ENCODE results near the gene COG5. TPM values are rescaled to one million over a fixed set of nuclear protein-coding genes. Genes with fewer than 3 reads are reported as not detected.

Gene COG5
- total and polyA plus RNA-seq, 9 of the 15 experiments (the other 6 are each of a cell fraction or from before 2014, with no cell fraction given): 15.3 to 75.1 (median 56.4) TPM

DNA sequence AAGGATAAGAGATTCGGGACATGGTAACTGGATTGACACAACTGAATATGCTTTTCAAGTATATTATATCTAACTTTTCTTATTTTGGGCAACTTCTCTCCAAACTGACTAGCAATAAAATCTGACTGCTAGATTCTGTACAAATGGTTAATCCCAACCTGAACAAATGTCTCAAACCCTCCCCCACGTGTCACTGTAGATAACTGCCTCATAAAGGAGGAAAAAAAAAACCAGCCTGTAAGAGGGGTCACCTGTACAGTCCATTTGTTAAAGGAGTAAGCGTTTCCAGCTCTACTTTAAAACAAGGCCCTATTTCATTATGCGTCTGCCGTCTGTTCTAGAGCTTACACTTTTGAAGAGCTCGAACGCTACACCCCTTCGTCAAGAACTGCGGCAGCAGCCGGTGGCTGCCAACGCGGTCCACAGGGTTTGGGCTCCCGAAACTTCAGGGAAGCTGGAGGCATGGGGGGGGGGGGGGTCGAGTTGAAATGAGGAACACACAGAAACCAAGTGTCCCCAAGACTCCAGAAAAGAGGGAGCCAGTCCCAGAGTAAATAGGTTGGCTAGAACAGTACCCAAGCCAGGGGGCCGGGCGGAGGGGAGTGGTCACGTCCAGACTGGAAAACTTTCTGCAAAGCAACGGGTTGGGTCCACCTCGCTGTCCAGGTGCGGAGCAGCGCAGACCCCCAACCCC is 492 bp downstream of the COG5 start (continued):
- TF ChIP-seq, protein P1, sequence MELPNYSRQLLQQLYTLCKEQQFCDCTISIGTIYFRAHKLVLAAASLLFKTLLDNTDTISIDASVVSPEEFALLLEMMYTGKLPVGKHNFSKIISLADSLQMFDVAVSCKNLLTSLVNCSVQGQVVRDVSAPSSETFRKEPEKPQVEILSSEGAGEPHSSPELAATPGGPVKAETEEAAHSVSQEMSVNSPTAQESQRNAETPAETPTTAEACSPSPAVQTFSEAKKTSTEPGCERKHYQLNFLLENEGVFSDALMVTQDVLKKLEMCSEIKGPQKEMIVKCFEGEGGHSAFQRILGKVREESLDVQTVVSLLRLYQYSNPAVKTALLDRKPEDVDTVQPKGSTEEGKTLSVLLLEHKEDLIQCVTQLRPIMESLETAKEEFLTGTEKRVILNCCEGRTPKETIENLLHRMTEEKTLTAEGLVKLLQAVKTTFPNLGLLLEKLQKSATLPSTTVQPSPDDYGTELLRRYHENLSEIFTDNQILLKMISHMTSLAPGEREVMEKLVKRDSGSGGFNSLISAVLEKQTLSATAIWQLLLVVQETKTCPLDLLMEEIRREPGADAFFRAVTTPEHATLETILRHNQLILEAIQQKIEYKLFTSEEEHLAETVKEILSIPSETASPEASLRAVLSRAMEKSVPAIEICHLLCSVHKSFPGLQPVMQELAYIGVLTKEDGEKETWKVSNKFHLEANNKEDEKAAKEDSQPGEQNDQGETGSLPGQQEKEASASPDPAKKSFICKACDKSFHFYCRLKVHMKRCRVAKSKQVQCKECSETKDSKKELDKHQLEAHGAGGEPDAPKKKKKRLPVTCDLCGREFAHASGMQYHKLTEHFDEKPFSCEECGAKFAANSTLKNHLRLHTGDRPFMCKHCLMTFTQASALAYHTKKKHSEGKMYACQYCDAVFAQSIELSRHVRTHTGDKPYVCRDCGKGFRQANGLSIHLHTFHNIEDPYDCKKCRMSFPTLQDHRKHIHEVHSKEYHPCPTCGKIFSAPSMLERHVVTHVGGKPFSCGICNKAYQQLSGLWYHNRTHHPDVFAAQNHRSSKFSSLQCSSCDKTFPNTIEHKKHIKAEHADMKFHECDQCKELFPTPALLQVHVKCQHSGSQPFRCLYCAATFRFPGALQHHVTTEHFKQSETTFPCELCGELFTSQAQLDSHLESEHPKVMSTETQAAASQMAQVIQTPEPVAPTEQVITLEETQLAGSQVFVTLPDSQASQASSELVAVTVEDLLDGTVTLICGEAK (IDR thresholded peaks at IDR 0.05): peak; percentile 13; the same call in 1 of the 2 replicates
- TF ChIP-seq, protein P1 (CRISPR knock-in tag; IDR thresholded peaks at IDR 0.05): no peak
- TF ChIP-seq ZFP36 (IDR thresholded peaks at IDR 0.05; ENCODE audit: low read depth, low read length, partially characterized antibody) (no peak), ZNF77 (CRISPR knock-in tag; IDR thresholded peaks at IDR 0.05) (no peak), PRMT5 (CRISPR knock-in tag; IDR thresholded peaks at IDR 0.05) (no peak), ZNF764 (CRISPR knock-in tag; IDR thresholded peaks at IDR 0.05; ENCODE audit: low read depth) (no peak), ZNF165 (CRISPR knock-in tag; IDR thresholded peaks at IDR 0.05; ENCODE audit: borderline replicate concordance) (0 out of 2 replicates have a peak, but pooled peaks have one; percentile 19), MXI1 (IDR thresholded peaks at IDR 0.05; ENCODE audit: low read depth, low read length) (peak; percentile 31; the same call in 1 of the 2 replicates), SETDB1 (IDR thresholded peaks at IDR 0.05; ENCODE audit: low read length) (no peak), SAFB2 (IDR thresholded peaks at IDR 0.05; ENCODE audit: borderline replicate concordance, low read depth, low read length, severe bottlenecking) (no peak), TFAM (CRISPR knock-in tag; conservative IDR thresholded peaks at IDR 0.05) (no peak)
- TF ChIP-seq, protein P2, sequence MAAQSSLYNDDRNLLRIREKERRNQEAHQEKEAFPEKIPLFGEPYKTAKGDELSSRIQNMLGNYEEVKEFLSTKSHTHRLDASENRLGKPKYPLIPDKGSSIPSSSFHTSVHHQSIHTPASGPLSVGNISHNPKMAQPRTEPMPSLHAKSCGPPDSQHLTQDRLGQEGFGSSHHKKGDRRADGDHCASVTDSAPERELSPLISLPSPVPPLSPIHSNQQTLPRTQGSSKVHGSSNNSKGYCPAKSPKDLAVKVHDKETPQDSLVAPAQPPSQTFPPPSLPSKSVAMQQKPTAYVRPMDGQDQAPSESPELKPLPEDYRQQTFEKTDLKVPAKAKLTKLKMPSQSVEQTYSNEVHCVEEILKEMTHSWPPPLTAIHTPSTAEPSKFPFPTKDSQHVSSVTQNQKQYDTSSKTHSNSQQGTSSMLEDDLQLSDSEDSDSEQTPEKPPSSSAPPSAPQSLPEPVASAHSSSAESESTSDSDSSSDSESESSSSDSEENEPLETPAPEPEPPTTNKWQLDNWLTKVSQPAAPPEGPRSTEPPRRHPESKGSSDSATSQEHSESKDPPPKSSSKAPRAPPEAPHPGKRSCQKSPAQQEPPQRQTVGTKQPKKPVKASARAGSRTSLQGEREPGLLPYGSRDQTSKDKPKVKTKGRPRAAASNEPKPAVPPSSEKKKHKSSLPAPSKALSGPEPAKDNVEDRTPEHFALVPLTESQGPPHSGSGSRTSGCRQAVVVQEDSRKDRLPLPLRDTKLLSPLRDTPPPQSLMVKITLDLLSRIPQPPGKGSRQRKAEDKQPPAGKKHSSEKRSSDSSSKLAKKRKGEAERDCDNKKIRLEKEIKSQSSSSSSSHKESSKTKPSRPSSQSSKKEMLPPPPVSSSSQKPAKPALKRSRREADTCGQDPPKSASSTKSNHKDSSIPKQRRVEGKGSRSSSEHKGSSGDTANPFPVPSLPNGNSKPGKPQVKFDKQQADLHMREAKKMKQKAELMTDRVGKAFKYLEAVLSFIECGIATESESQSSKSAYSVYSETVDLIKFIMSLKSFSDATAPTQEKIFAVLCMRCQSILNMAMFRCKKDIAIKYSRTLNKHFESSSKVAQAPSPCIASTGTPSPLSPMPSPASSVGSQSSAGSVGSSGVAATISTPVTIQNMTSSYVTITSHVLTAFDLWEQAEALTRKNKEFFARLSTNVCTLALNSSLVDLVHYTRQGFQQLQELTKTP (IDR thresholded peaks at IDR 0.05; ENCODE audit: low read depth in 1 of 2, partially characterized antibody in 2 of 2): peak in 1 of 2 experiments; percentile 18
